H9 (cell line): ENCODE data around the gene CTAGE1. TPM values are rescaled to one million over a fixed set of nuclear protein-coding genes. Genes with fewer than 3 reads are reported as not detected.

Source experiments
- DNase-seq: peaks from one replicate; pipeline ENCODE4 v3.0.0-alpha.2; 2017
- H2AFZ ChIP-seq: one replicate; pipeline ENCODE4 v1.6.1; 2013; ENCODE audit warnings: mild to moderate bottlenecking, low read length, control low read depth, moderate library complexity
- H2AK5ac ChIP-seq: 2 replicates; pipeline ENCODE4 v1.6.1; 2013; ENCODE audit warnings: low read length, control low read depth, mixed read lengths; ENCODE audit not compliant: insufficient read length
- H2BK120ac ChIP-seq: one replicate; pipeline ENCODE4 v1.6.1; 2013; ENCODE audit warnings: low read depth, mild to moderate bottlenecking, low read length, control low read depth, inconsistent platforms; ENCODE audit not compliant: poor library complexity, severe bottlenecking
- H2BK12ac ChIP-seq: 2 replicates; pipeline ENCODE4 v1.6.1; 2013; ENCODE audit warnings: low read length, control low read depth, mixed read lengths, low read depth; ENCODE audit not compliant: insufficient read length
- H2BK15ac ChIP-seq: 2 replicates; pipeline ENCODE4 v1.6.1; 2013; ENCODE audit warnings: low read depth, low read length, control low read depth
- H2BK20ac ChIP-seq: one replicate; pipeline ENCODE4 v1.6.1; 2013; ENCODE audit warnings: low read depth, mild to moderate bottlenecking, low read length, control low read depth, inconsistent platforms; ENCODE audit not compliant: poor library complexity, severe bottlenecking
- H2BK5ac ChIP-seq: 2 replicates; pipeline ENCODE4 v1.6.1; 2013; ENCODE audit warnings: low read length, control low read depth, mixed read lengths; ENCODE audit not compliant: insufficient read length
- H3K14ac ChIP-seq: 2 replicates; pipeline ENCODE4 v1.6.1; 2013; ENCODE audit warnings: low read length, control low read depth; ENCODE audit not compliant: insufficient read depth
- H3K18ac ChIP-seq: 2 replicates; pipeline ENCODE4 v1.6.1; 2013; ENCODE audit warnings: low read depth, mild to moderate bottlenecking, mixed read lengths, low read length, control low read depth; ENCODE audit not compliant: insufficient read length
- H3K23ac ChIP-seq: 2 replicates; pipeline ENCODE4 v1.6.1; 2013; ENCODE audit warnings: low read length, control low read depth, mixed read lengths, low read depth; ENCODE audit not compliant: insufficient read length
- H3K23me2 ChIP-seq: 2 replicates; pipeline ENCODE4 v1.6.1; 2013; ENCODE audit warnings: low read depth, mild to moderate bottlenecking, mixed read lengths, low read length, control low read depth; ENCODE audit not compliant: insufficient read length, poor library complexity, severe bottlenecking
- H3K27ac ChIP-seq: 2 replicates; pipeline ENCODE4 v1.5.1; 2013; ENCODE audit warnings: low read length, control low read depth, mixed read lengths, low read depth; ENCODE audit not compliant: insufficient read length
- H3K27me3 ChIP-seq: 2 replicates; pipeline ENCODE4 v1.6.1; 2013; ENCODE audit warnings: low read length, control low read depth, inconsistent platforms; ENCODE audit not compliant: insufficient read depth
- H3K4ac ChIP-seq: 2 replicates; pipeline ENCODE4 v1.6.1; 2013; ENCODE audit warnings: low read depth, mild to moderate bottlenecking, control low read depth, inconsistent platforms, low read length, moderate library complexity
- H3K4me1 ChIP-seq: 2 replicates; pipeline ENCODE4 v1.6.1; 2013; ENCODE audit warnings: low read length, control low read depth, inconsistent platforms; ENCODE audit not compliant: insufficient read depth
- H3K4me2 ChIP-seq: 2 replicates; pipeline ENCODE4 v1.6.1; 2013; ENCODE audit warnings: low read length, control low read depth, mixed read lengths; ENCODE audit not compliant: insufficient read length, insufficient read depth
- H3K56ac ChIP-seq: 2 replicates; pipeline ENCODE4 v1.6.1; 2013; ENCODE audit warnings: low read depth, mild to moderate bottlenecking, mixed read lengths, low read length, control low read depth; ENCODE audit not compliant: insufficient read length
- H3K79me1 ChIP-seq: 2 replicates; pipeline ENCODE4 v1.6.1; 2013; ENCODE audit warnings: low read depth, mild to moderate bottlenecking, moderate library complexity, low read length, control low read depth, inconsistent platforms; ENCODE audit not compliant: insufficient read depth, poor library complexity, severe bottlenecking
- H3K79me2 ChIP-seq: 2 replicates; pipeline ENCODE4 v1.6.1; 2013; ENCODE audit warnings: low read length, control low read depth, inconsistent platforms; ENCODE audit not compliant: insufficient read depth
- H3K9ac ChIP-seq: 2 replicates; pipeline ENCODE4 v1.6.1; 2013; ENCODE audit warnings: low read length, control low read depth, mixed read lengths; ENCODE audit not compliant: insufficient read length; ENCODE audit errors: extremely low read depth
- H3K9me3 ChIP-seq: one replicate; pipeline ENCODE4 v1.6.1; 2013; ENCODE audit warnings: low read depth, low read length, inconsistent platforms; ENCODE audit not compliant: control insufficient read depth
- H3T11ph ChIP-seq: one replicate; pipeline ENCODE4 v1.6.1; 2013; ENCODE audit warnings: mild to moderate bottlenecking, low read length, control low read depth, inconsistent platforms
- H4K20me1 ChIP-seq: one replicate; pipeline ENCODE4 v1.6.1; 2013; ENCODE audit not compliant: control insufficient read depth, insufficient read length, insufficient read depth
- H4K5ac ChIP-seq: 2 replicates; pipeline ENCODE4 v1.6.1; 2013; ENCODE audit warnings: low read depth, mild to moderate bottlenecking, mixed read lengths, low read length, control low read depth; ENCODE audit not compliant: insufficient read length
- H4K8ac ChIP-seq: replicated peaks from 2 replicates; pipeline ENCODE4 v1.6.1; 2013; ENCODE audit warnings: low read length, control low read depth, mixed read lengths, low read depth; ENCODE audit not compliant: insufficient read length
- H4K91ac ChIP-seq: 2 replicates; pipeline ENCODE4 v1.6.1; 2013; ENCODE audit warnings: low read depth, mild to moderate bottlenecking, moderate library complexity, mixed read lengths, low read length, control low read depth; ENCODE audit not compliant: insufficient read length
- H3K27ac Mint-ChIP-seq, 3 experiments: 2 replicates in 2 of 3; 3 replicates in 1 of 3; pipeline ENCODE4 v1.8.0; 2020 to 2021; ENCODE audit warnings: mixed read lengths in 3 of 3, mild to moderate bottlenecking in 1 of 3, moderate library complexity in 1 of 3
- H3K27me3 Mint-ChIP-seq: 2 replicates; pipeline ENCODE4 v1.8.0; 2021; ENCODE audit warnings: low read depth, mild to moderate bottlenecking, moderate library complexity, mixed read lengths
- H3K36me3 Mint-ChIP-seq, 3 experiments: 2 replicates in 2 of 3; 3 replicates in 1 of 3; pipeline ENCODE4 v1.8.0; 2020 to 2021; ENCODE audit warnings: low read depth in 3 of 3, mixed read lengths in 3 of 3; ENCODE audit not compliant: insufficient read depth in 1 of 3
- H3K4me1 Mint-ChIP-seq, 2 experiments: 2 replicates each; pipeline ENCODE4 v1.8.0; 2020; ENCODE audit warnings: mixed read lengths in 2 of 2
- H3K4me3 Mint-ChIP-seq, 2 experiments: 2 replicates in 1 of 2; 3 replicates in 1 of 2; pipeline ENCODE4 v1.8.0; 2020 to 2021; ENCODE audit warnings: mild to moderate bottlenecking in 2 of 2, mixed read lengths in 2 of 2, moderate library complexity in 1 of 2
- H3K9me3 Mint-ChIP-seq, 2 experiments: 2 replicates in 1 of 2; 3 replicates in 1 of 2; pipeline ENCODE4 v1.8.0; 2020; ENCODE audit warnings: mild to moderate bottlenecking in 2 of 2, mixed read lengths in 2 of 2, moderate library complexity in 1 of 2
- CTCF ChIP-seq: fragments of 200-600 bp; sonication (generic); conservative IDR thresholded peaks from 3 replicates; pipeline ENCODE4 v1.8.0; 2021; ENCODE audit warnings: antibody characterized with exemption, mild to moderate bottlenecking
- WGBS: extraction: QIAGEN DNeasy Blood & Tissue Kit; methylation state at CpG from one replicate; pipeline ENCODE4 v1.1.7; 2013; ENCODE audit warnings: missing lambda C conversion rate, low lambda C conversion rate, mixed read lengths; ENCODE audit not compliant: insufficient read length; ENCODE audit errors: extremely low coverage; 5-methylcytosine and 5-hydroxymethylcytosine counted together
- total RNA-seq: library from RNA; stranded (reverse); gene quantifications from 2 replicates; pipeline ENCODE4 v1.2.1, GENCODE V29; 2021

Gene CTAGE1
- total RNA-seq, 1 experiment from 2014 or later: not detected

GRCh38 chr18:22422909-22423548, 5.3 kb upstream of the CTAGE1 start:
- Histone ChIP-seq H2BK20ac (no peak overlapping the region), H2AK5ac (no peak overlapping the region), H3K56ac (no peak overlapping the region), H3K9me3 (no peaks in the 10 kb centered on the region), H3K79me2 (no peaks in the 10 kb centered on the region), H4K5ac (no peak overlapping the region), H3K27me3 (no peaks in the 10 kb centered on the region), H2BK5ac (no peak overlapping the region), H2BK120ac (no peak overlapping the region), H3K9ac (no peak overlapping the region), H3K27ac (no peak overlapping the region), H3K14ac (no peak overlapping the region), H3K23me2 (no peaks in the 10 kb centered on the region), H3T11ph (no peak overlapping the region), H3K4me1 (no peaks in the 10 kb centered on the region), H3K23ac (no peak overlapping the region), H4K20me1 (no peaks in the 10 kb centered on the region), H3K18ac (no peak overlapping the region), H4K91ac (no peak overlapping the region), H4K8ac (no peak overlapping the region), H3K4me2 (no peak overlapping the region), H3K4ac (no peak overlapping the region), H3K79me1 (no peaks in the 10 kb centered on the region), H2BK15ac (no peak overlapping the region), H2AFZ (no peak overlapping the region), H2BK12ac (no peak overlapping the region)
- H3K36me3 Mint-ChIP-seq: peaks cover 0 to 9% (median 2%) of the 10 kb centered on the region in 3 experiments; a peak in 1 of 7 replicates
- H3K4me3 Mint-ChIP-seq: no peak overlapping the region
- TF ChIP-seq CTCF: no peak
- no peak overlapping the region for H3K27ac Mint-ChIP-seq
- H3K9me3 Mint-ChIP-seq: peaks cover 3 to 6% of the 10 kb centered on the region in 2 experiments; a peak in 3 of 5 replicates
- DNase-seq: no peak
- peaks cover 4% of the 10 kb centered on the region for H3K27me3 Mint-ChIP-seq
- H3K4me1 Mint-ChIP-seq: no peaks in the 10 kb centered on the region
- WGBS: no CpG with 5 or more reads among the region's 9 CpGs
